ENCODE measurements around the gene NUP107.
"Not testable (repeated sequence)": the region's sequence is repeated elsewhere in the genome, so short reads cannot be mapped to it uniquely, and the experiment has no call there.

Gene NUP107

GRCh38 chr12:68686595-68687521, at the start of gene NUP107:
Gene NUP107, plus strand, starts transcription at chr12:68686978. Its CDS starts 88 bp downstream, at chr12:68687066.
- peak within 1 kb of the TSS; percentile 45 for H3K27ac ChIP-seq (ENCODE audit: low read depth, low read length)
- H3K27me3 ChIP-seq (ENCODE audit: control insufficient read depth in 1 of 2, insufficient read depth in 2 of 2, low read length in 2 of 2): no peaks in the 10 kb centered on the region
- peaks cover 15% of the 10 kb centered on the region for H3K4me1 ChIP-seq (ENCODE audit: insufficient read depth, low read length)
- H3K4me3 ChIP-seq (ENCODE audit: low read depth in 1 of 2, low read length in 2 of 2): peak within 1 kb of the TSS; percentile 83 to 92
- peak within 1 kb of the TSS; percentile 87 for H3K9ac ChIP-seq (ENCODE audit: low read length)
- H3K9me3 ChIP-seq (ENCODE audit: low read length): no peaks in the 10 kb centered on the region
- H3K36me3 ChIP-seq (ENCODE audit: insufficient read depth, low read length): peaks cover 7% of the 10 kb centered on the region

GRCh38 chr12:68637439-68637838, 49.3 kb upstream of the NUP107 start:
- not testable (repeated sequence) for H3K9ac ChIP-seq (ENCODE audit: low read length); H3K4me3 ChIP-seq (ENCODE audit: low read depth in 1 of 2, low read length in 2 of 2); H3K27me3 ChIP-seq (ENCODE audit: control insufficient read depth in 1 of 2, insufficient read depth in 2 of 2, low read length in 2 of 2); H3K27ac ChIP-seq (ENCODE audit: low read depth, low read length); H3K36me3 ChIP-seq (ENCODE audit: insufficient read depth, low read length); H3K9me3 ChIP-seq (ENCODE audit: low read length)
- peaks cover 49% of the 10 kb centered on the region for H3K4me1 ChIP-seq (ENCODE audit: insufficient read depth, low read length)

- Histone ChIP-seq H3K4me1 (ENCODE audit: insufficient read depth, low read length) (peaks cover 43% of the 10 kb centered on the region), H3K9ac (ENCODE audit: low read length) (no peak overlapping the region)
Measured at GRCh38 chr12:68638171-68638570, 48.6 kb upstream of the NUP107 start.

GRCh38 chr12:68638721-68639395, 47.9 kb upstream of the NUP107 start:
- no peaks in the 10 kb centered on the region for H3K9me3 ChIP-seq (ENCODE audit: low read length)
- H3K27me3 ChIP-seq (ENCODE audit: control insufficient read depth in 1 of 2, insufficient read depth in 2 of 2, low read length in 2 of 2): no peaks in the 10 kb centered on the region
- H3K27ac ChIP-seq (ENCODE audit: low read depth, low read length): no peak overlapping the region
- peaks cover 41% of the 10 kb centered on the region for H3K4me1 ChIP-seq (ENCODE audit: insufficient read depth, low read length)
- no peak overlapping the region for H3K4me3 ChIP-seq (ENCODE audit: low read depth in 1 of 2, low read length in 2 of 2)
- no peak overlapping the region for H3K9ac ChIP-seq (ENCODE audit: low read length)
- H3K36me3 ChIP-seq (ENCODE audit: insufficient read depth, low read length): peaks cover 3% of the 10 kb centered on the region

More at GRCh38 chr12:68638171-68638570, 48.6 kb upstream of the NUP107 start:
- no peaks in the 10 kb centered on the region for H3K9me3 ChIP-seq (ENCODE audit: low read length)
- H3K27me3 ChIP-seq (ENCODE audit: control insufficient read depth in 1 of 2, insufficient read depth in 2 of 2, low read length in 2 of 2): no peaks in the 10 kb centered on the region
- no peak overlapping the region for H3K27ac ChIP-seq (ENCODE audit: low read depth, low read length)
- peaks cover 3% of the 10 kb centered on the region for H3K36me3 ChIP-seq (ENCODE audit: insufficient read depth, low read length)
- no peak overlapping the region for H3K4me3 ChIP-seq (ENCODE audit: low read depth in 1 of 2, low read length in 2 of 2)

GRCh38 chr12:68639396-68639767, 47.4 kb upstream of the NUP107 start:
- H3K4me1 ChIP-seq (ENCODE audit: insufficient read depth, low read length): peaks cover 37% of the 10 kb centered on the region
- no peak overlapping the region for H3K4me3 ChIP-seq (ENCODE audit: low read depth in 1 of 2, low read length in 2 of 2)
- H3K27ac ChIP-seq (ENCODE audit: low read depth, low read length): no peak overlapping the region
- H3K36me3 ChIP-seq (ENCODE audit: insufficient read depth, low read length): peaks cover 3% of the 10 kb centered on the region
- no peak overlapping the region for H3K9ac ChIP-seq (ENCODE audit: low read length)
- H3K9me3 ChIP-seq (ENCODE audit: low read length): no peaks in the 10 kb centered on the region
- H3K27me3 ChIP-seq (ENCODE audit: control insufficient read depth in 1 of 2, insufficient read depth in 2 of 2, low read length in 2 of 2): no peaks in the 10 kb centered on the region

GRCh38 chr12:68641138-68641537, 45.6 kb upstream of the NUP107 start:
- no peaks in the 10 kb centered on the region for H3K27me3 ChIP-seq (ENCODE audit: control insufficient read depth in 1 of 2, insufficient read depth in 2 of 2, low read length in 2 of 2)
- H3K9ac ChIP-seq (ENCODE audit: low read length): no peak overlapping the region
- H3K9me3 ChIP-seq (ENCODE audit: low read length): no peaks in the 10 kb centered on the region
- H3K27ac ChIP-seq (ENCODE audit: low read depth, low read length): no peak overlapping the region
- peak overlapping the region in 1 of 2 donors; percentile 16 for H3K4me3 ChIP-seq (ENCODE audit: low read depth in 1 of 2, low read length in 2 of 2)
- H3K36me3 ChIP-seq (ENCODE audit: insufficient read depth, low read length): peaks cover 3% of the 10 kb centered on the region
- H3K4me1 ChIP-seq (ENCODE audit: insufficient read depth, low read length): peaks cover 29% of the 10 kb centered on the region

GRCh38 chr12:68646484-68646883, 40.3 kb upstream of the NUP107 start:
- Histone ChIP-seq H3K4me1 (ENCODE audit: insufficient read depth, low read length) (peaks cover 16% of the 10 kb centered on the region), H3K27ac (ENCODE audit: low read depth, low read length) (no peak overlapping the region), H3K36me3 (ENCODE audit: insufficient read depth, low read length) (peaks cover 16% of the 10 kb centered on the region), H3K4me3 (ENCODE audit: low read depth in 1 of 2, low read length in 2 of 2) (no peak overlapping the region), H3K27me3 (ENCODE audit: control insufficient read depth in 1 of 2, insufficient read depth in 2 of 2, low read length in 2 of 2) (no peaks in the 10 kb centered on the region), H3K9me3 (ENCODE audit: low read length) (no peaks in the 10 kb centered on the region), H3K9ac (ENCODE audit: low read length) (no peak overlapping the region)

- Histone ChIP-seq H3K4me3 (ENCODE audit: low read depth in 1 of 2, low read length in 2 of 2) (no peak overlapping the region), H3K4me1 (ENCODE audit: insufficient read depth, low read length) (peaks cover 16% of the 10 kb centered on the region), H3K27ac (ENCODE audit: low read depth, low read length) (no peak overlapping the region), H3K9ac (ENCODE audit: low read length) (no peak overlapping the region), H3K9me3 (ENCODE audit: low read length) (no peaks in the 10 kb centered on the region), H3K27me3 (ENCODE audit: control insufficient read depth in 1 of 2, insufficient read depth in 2 of 2, low read length in 2 of 2) (no peaks in the 10 kb centered on the region), H3K36me3 (ENCODE audit: insufficient read depth, low read length) (peaks cover 24% of the 10 kb centered on the region)
Measured at GRCh38 chr12:68647507-68647906, 39.3 kb upstream of the NUP107 start.

- no peak overlapping the region for H3K9ac ChIP-seq (ENCODE audit: low read length)
- H3K4me3 ChIP-seq (ENCODE audit: low read depth in 1 of 2, low read length in 2 of 2): no peak overlapping the region
- peaks cover 27% of the 10 kb centered on the region for H3K36me3 ChIP-seq (ENCODE audit: insufficient read depth, low read length)
- peaks cover 16% of the 10 kb centered on the region for H3K4me1 ChIP-seq (ENCODE audit: insufficient read depth, low read length)
- H3K27me3 ChIP-seq (ENCODE audit: control insufficient read depth in 1 of 2, insufficient read depth in 2 of 2, low read length in 2 of 2): no peaks in the 10 kb centered on the region
- no peak overlapping the region for H3K27ac ChIP-seq (ENCODE audit: low read depth, low read length)
- H3K9me3 ChIP-seq (ENCODE audit: low read length): no peaks in the 10 kb centered on the region
Measured at GRCh38 chr12:68648179-68648578, 38.6 kb upstream of the NUP107 start.

- H3K4me1 ChIP-seq (ENCODE audit: insufficient read depth, low read length): peaks cover 18% of the 10 kb centered on the region
- no peak overlapping the region for H3K27ac ChIP-seq (ENCODE audit: low read depth, low read length)
- H3K9me3 ChIP-seq (ENCODE audit: low read length): no peaks in the 10 kb centered on the region
- no peaks in the 10 kb centered on the region for H3K27me3 ChIP-seq (ENCODE audit: control insufficient read depth in 1 of 2, insufficient read depth in 2 of 2, low read length in 2 of 2)
- no peak overlapping the region for H3K4me3 ChIP-seq (ENCODE audit: low read depth in 1 of 2, low read length in 2 of 2)
- peak overlapping the region; percentile 7 for H3K9ac ChIP-seq (ENCODE audit: low read length)
- H3K36me3 ChIP-seq (ENCODE audit: insufficient read depth, low read length): peaks cover 7% of the 10 kb centered on the region
Measured at GRCh38 chr12:68665016-68665569, 21.7 kb upstream of the NUP107 start.

GRCh38 chr12:68667291-68667690, 19.5 kb upstream of the NUP107 start:
- no peaks in the 10 kb centered on the region for H3K9me3 ChIP-seq (ENCODE audit: low read length)
- peaks cover 18% of the 10 kb centered on the region for H3K4me1 ChIP-seq (ENCODE audit: insufficient read depth, low read length)
- no peak overlapping the region for H3K4me3 ChIP-seq (ENCODE audit: low read depth in 1 of 2, low read length in 2 of 2)
- H3K36me3 ChIP-seq (ENCODE audit: insufficient read depth, low read length): no peaks in the 10 kb centered on the region
- H3K27ac ChIP-seq (ENCODE audit: low read depth, low read length): no peak overlapping the region
- H3K9ac ChIP-seq (ENCODE audit: low read length): no peak overlapping the region
- no peaks in the 10 kb centered on the region for H3K27me3 ChIP-seq (ENCODE audit: control insufficient read depth in 1 of 2, insufficient read depth in 2 of 2, low read length in 2 of 2)

All from muscle layer of colon (tissue), 2 donors.